Medulla oblongata (tissue), 1 donor: ENCODE data around the gene KDSR.

Experiments used
- DNase-seq: peaks from one replicate; pipeline ENCODE4 v3.0.0-alpha.2; 2015; ENCODE audit errors: extremely low spot score

The KDSR gene, protein sequence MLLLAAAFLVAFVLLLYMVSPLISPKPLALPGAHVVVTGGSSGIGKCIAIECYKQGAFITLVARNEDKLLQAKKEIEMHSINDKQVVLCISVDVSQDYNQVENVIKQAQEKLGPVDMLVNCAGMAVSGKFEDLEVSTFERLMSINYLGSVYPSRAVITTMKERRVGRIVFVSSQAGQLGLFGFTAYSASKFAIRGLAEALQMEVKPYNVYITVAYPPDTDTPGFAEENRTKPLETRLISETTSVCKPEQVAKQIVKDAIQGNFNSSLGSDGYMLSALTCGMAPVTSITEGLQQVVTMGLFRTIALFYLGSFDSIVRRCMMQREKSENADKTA

GRCh38 chr18:63367053-63367953 lies at the start of gene KDSR:
Gene KDSR, minus strand, starts transcription at chr18:63367206. Its CDS starts 88 bp downstream, at chr18:63367118.
- DNase-seq, result peak; percentile 95

DNA sequence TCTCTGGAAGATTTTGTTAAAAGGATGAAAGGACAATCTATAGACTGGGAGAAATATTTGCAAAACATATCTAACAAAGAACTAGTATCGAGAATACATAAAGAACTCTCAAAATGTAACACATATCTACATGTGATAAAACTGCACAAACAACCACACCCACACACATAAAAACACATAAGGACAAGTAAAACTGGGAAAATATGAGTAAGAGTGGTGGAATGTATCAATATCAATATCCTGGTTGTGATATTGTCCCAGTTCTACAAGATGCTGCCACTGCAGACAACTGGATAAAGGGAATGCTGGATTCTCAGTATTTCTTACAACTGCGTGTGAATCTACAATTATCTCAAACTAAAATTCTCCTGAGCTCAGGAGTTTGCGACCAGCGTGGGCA lies 45.9 kb upstream of the KDSR start:
- DNase-seq, result no peak

- no peak for DNase-seq
Measured at GRCh38 chr18:63410792-63411191, 43.8 kb upstream of the KDSR start.

GRCh38 chr18:63409301-63409700 lies 42.3 kb upstream of the KDSR start:
- no peak for DNase-seq

DNA sequence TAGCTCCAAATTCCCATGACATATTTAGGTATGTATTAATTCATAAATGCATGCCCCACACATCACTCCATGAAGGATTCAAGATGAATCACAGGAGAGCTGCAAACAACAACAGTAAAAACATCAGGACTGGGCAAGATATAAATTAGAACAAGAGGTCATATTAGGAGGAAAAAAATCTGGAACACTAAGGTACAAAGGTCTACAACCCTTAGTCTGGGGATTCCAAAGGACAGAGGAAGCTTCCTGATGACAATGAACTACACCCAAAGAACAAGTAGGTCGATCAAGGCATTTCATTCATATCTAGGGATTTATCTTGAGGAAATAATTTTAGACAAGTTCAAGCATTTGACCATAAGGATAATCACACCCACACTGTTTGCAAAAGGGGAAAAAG lies 40.7 kb upstream of the KDSR start:
- DNase-seq, result no peak

- no peak for DNase-seq
Measured at GRCh38 chr18:63405986-63406385, 39.0 kb upstream of the KDSR start.

GRCh38 chr18:63402246-63403162 lies 35.5 kb upstream of the KDSR start:
- DNase-seq, result no peak

DNA sequence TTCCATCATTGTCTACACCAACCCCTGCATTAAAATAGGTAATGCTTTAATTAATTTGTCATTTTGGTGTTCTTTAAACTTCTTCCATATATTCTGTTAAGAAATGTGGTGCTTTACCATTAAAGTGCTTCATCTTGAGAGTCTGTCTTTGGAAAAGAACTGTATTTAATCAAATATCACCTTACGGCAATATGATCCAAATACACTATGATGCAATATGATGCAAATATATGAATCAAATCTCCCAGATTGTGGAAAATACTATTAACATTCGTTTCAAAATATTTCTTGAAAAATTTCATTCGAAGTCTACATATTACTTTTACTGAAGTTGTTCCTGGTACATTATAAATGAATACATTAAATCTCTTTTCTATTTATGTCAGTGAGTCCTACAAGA lies 32.3 kb upstream of the KDSR start:
- DNase-seq, result no peak

- DNase-seq, result no peak
Measured at GRCh38 chr18:63397349-63397748, 30.3 kb upstream of the KDSR start.

- no peak for DNase-seq
Measured at GRCh38 chr18:63395503-63395902, 28.5 kb upstream of the KDSR start.

DNA sequence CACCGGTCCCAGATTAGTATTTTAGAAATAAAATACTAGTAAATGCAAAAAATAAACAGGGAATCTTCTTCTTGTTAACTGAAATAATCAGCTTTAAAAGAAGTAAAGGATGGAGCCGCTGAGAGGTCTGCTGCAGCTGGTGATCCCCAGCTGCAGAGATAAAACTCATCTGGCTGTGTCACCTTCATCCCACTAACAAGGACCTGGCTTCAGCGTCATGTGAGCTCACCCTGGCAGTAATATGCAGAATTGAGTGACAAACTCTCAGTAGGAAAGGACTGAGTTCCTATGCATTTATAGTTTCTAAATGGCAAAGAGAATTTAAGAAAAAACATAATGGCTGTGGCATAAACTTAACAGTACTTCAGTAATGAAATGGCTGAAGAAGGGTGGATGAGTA lies 27.9 kb upstream of the KDSR start:
- DNase-seq, result no peak

DNA sequence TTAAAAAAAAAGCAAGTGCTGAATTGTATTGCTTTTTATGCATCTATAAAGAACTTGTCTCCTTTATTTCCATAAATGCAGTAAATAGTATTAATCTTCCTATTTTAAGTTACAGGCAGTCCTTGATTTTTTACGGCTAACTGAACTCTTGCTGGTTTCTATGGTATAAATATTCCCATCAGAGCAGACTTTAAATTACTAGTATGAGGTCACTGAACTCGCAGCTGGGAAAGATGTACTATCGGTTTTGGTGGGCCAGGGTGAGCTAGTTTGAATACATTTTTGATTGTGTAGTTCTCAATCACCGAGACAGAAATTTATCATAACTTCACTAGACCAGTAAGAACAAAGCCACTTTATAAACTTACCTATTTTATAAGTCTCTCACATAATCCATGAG lies 20.9 kb upstream of the KDSR start:
- no peak for DNase-seq

GRCh38 chr18:63382843-63383242 lies 15.8 kb upstream of the KDSR start:
- DNase-seq, result no peak

GRCh38 chr18:63379639-63379962 lies 12.6 kb upstream of the KDSR start:
- DNase-seq, result no peak

GRCh38 chr18:63378919-63379638 lies 12.1 kb upstream of the KDSR start:
- no peak for DNase-seq

DNA sequence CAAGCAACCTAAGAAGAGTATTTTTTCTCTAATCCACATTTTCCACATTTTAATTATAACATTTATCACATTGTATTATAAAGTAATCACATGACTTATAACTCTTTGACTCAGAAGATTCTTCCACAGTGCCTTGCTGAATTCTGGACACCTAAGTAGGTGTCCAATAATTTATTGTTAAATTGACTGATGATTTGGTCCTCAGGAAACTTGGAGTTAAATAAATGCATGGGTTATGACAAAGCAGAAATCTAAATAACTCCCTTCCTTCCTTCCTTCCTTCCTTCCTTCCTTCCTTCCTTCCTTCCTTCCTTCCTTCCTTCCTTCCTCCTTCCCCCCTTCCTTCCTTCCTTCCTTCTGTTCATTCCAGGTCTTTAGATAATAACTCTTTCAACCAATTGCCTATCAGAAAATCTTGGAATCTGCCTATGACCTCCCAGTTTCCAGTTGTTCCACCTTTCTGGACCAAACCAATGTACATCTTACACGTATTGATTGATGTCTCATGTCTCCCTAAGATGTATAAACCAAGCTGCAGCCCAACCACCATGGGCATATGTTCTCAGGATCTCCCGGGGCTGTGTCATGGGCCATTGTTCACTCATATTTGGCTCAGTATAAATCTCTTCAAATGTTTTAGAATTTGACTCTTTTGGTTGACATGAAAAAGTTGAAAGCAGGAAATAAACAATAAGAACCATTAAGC lies 10.4 kb upstream of the KDSR start:
- no peak for DNase-seq

DNA sequence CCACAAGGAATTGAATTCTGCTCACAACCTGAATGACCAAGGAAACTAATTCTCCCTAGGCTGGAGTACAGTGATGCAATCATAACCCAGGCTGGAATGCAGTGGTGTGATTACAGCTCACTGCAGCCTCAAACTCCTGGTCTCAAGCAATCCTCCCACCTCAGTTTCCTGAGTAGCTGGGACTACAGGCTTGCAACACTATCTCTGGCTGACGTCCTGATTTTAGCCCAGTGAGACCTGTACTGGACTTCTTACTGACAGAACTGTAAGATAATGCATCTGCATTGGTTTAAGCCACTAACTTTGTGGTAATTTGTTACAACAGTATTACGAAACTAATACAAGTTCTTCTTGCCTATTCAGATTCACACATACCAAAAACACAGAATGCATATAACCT lies 9.5 kb upstream of the KDSR start:
- no peak for DNase-seq

GRCh38 chr18:63374540-63374939 lies 7.5 kb upstream of the KDSR start:
- DNase-seq, result no peak

DNA sequence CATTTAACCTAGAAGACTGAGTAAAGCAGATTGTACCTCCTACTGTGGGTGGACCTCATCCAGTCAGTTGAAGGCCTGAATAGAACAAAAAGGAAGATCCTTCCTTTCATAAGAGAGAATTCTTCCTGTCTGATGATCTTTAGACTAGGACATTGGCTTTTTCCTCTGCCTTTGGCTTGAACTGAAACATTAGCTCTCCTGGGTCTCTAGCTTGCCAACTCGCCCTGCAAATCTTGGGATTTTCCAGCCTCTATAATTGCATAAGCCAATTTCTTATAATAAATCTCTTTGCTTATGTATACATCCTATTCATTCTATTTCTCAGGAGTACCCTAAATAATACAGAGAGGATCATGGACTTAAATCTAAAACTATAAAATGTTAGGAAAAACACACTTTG lies 6.2 kb upstream of the KDSR start:
- DNase-seq, result no peak

DNA sequence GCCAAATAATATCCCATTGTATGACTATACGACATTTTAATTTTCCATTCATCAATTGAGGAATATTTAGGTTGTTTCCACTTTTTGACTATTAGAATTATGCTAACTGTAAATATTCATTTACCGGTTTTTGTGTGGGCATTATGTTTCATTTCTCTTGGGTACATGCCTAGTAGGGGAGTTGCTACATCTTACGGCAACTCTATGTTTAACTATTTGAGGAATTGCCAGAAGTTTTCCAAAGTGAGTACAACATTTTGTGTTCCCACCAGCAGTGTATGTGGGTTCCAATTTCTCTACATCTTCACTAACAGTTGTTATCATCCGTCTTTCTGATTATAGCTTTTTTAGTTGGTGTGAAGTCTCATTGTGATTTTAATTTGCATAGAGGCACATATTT lies 1.6 kb upstream of the KDSR start:
- DNase-seq, result no peak
